DND-41 (cell line): Measurements from ENCODE around the gene NUBPL.

Experiments
- EZH2 ChIP-seq: IDR thresholded peaks from 3 replicates; pipeline ENCODE4 v1.6.1; 2012; ENCODE audit warnings: borderline replicate concordance, low read depth, mild to moderate bottlenecking, moderate library complexity, low read length, inconsistent platforms; ENCODE audit not compliant: severe bottlenecking
- TF ChIP-seq, protein P1 (sequence below): IDR thresholded peaks from 2 replicates; pipeline ENCODE4 v1.5.1; 2012; ENCODE audit warnings: borderline replicate concordance, low read length, moderate library complexity, mild to moderate bottlenecking; ENCODE audit not compliant: poor library complexity, severe bottlenecking; ENCODE audit errors: extremely low read depth

DNA sequence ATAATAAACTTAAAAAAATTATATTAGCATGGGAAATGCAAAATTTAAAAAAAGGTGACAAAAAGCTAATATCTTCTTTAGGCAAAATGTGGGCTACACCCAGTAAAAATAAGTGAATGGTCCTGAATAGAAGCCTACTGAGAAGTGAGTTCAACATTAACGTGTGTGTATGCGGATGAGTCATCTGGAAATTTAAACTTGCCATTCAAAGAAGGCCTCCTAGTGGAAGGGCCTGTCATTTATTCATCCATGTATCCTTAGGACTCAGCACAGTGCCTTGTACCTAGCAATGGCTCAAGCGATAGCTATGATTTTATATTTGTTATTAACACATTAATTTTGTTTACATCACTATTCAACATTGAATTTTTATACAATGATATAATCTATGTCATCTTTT lies 226.2 kb downstream of the NUBPL start:
- TF ChIP-seq, protein P1, sequence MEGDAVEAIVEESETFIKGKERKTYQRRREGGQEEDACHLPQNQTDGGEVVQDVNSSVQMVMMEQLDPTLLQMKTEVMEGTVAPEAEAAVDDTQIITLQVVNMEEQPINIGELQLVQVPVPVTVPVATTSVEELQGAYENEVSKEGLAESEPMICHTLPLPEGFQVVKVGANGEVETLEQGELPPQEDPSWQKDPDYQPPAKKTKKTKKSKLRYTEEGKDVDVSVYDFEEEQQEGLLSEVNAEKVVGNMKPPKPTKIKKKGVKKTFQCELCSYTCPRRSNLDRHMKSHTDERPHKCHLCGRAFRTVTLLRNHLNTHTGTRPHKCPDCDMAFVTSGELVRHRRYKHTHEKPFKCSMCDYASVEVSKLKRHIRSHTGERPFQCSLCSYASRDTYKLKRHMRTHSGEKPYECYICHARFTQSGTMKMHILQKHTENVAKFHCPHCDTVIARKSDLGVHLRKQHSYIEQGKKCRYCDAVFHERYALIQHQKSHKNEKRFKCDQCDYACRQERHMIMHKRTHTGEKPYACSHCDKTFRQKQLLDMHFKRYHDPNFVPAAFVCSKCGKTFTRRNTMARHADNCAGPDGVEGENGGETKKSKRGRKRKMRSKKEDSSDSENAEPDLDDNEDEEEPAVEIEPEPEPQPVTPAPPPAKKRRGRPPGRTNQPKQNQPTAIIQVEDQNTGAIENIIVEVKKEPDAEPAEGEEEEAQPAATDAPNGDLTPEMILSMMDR, result no peak
- no peak for TF ChIP-seq EZH2
